GM23248 (cell line): ENCODE measurements around the gene DHX30. TPM values are rescaled to one million over a fixed set of nuclear protein-coding genes. Genes with fewer than 3 reads are reported as not detected.
"Not testable (repeated sequence)": the region's sequence is repeated elsewhere in the genome, so short reads cannot be mapped to it uniquely, and the experiment has no call there.

Experiments used
- DNase-seq: peaks from one replicate; pipeline ENCODE4 v3.0.0-alpha.2; 2015
- H2AFZ ChIP-seq: fragments of 200-600 bp; sonication (generic); 2 replicates; pipeline ENCODE4 v1.6.1; 2016; ENCODE audit warnings: antibody characterized with exemption
- H3F3A ChIP-seq: fragments of 200-600 bp; sonication (generic); 2 replicates; pipeline ENCODE4 v1.6.1; 2016; ENCODE audit warnings: mild to moderate bottlenecking, antibody characterized with exemption, mixed run types; ENCODE audit not compliant: insufficient read depth
- H3K27ac ChIP-seq: fragments of 200-600 bp; sonication (generic); 2 replicates; pipeline ENCODE4 v1.5.1; 2016; ENCODE audit warnings: mild to moderate bottlenecking
- H3K27me3 ChIP-seq: fragments of 200-600 bp; sonication (generic); replicated peaks from 2 replicates; pipeline ENCODE4 v1.6.1; 2016; ENCODE audit warnings: mild to moderate bottlenecking; ENCODE audit not compliant: insufficient read depth
- H3K36me3 ChIP-seq: fragments of 200-600 bp; sonication (generic); 2 replicates; pipeline ENCODE4 v1.6.1; 2016; ENCODE audit warnings: low read depth, mild to moderate bottlenecking
- H3K4me1 ChIP-seq: fragments of 200-600 bp; sonication (generic); 2 replicates; pipeline ENCODE4 v1.6.1; 2016; ENCODE audit warnings: mild to moderate bottlenecking; ENCODE audit not compliant: insufficient read depth
- H3K4me2 ChIP-seq: fragments of 200-600 bp; sonication (generic); one replicate; pipeline ENCODE4 v1.6.1; 2016; ENCODE audit warnings: mild to moderate bottlenecking; ENCODE audit not compliant: unreplicated experiment
- H3K4me3 ChIP-seq: fragments of 200-600 bp; sonication (generic); 2 replicates; pipeline ENCODE4 v1.5.1; 2016; ENCODE audit warnings: mild to moderate bottlenecking
- H3K79me2 ChIP-seq: fragments of 200-600 bp; sonication (generic); 2 replicates; pipeline ENCODE4 v1.6.1; 2016; ENCODE audit warnings: mild to moderate bottlenecking; ENCODE audit not compliant: insufficient read depth
- H3K9ac ChIP-seq: fragments of 200-600 bp; sonication (generic); 2 replicates; pipeline ENCODE4 v1.6.1; 2016; ENCODE audit warnings: mild to moderate bottlenecking
- H3K9me2 ChIP-seq: fragments of 200-600 bp; sonication (generic); 2 replicates; pipeline ENCODE4 v1.6.1; 2016; ENCODE audit warnings: mixed run types, mild to moderate bottlenecking, moderate library complexity; ENCODE audit not compliant: insufficient read depth
- H3K9me3 ChIP-seq: fragments of 200-600 bp; sonication (generic); one replicate; pipeline ENCODE4 v1.6.1; 2017; ENCODE audit warnings: low read depth
- H4K20me1 ChIP-seq: fragments of 200-600 bp; sonication (generic); 2 replicates; pipeline ENCODE4 v1.6.0; 2016; ENCODE audit not compliant: insufficient read depth
- EZH2 ChIP-seq: fragments of 200-600 bp; sonication (generic); IDR thresholded peaks from 2 replicates; pipeline ENCODE4 v1.6.1; 2018; ENCODE audit warnings: antibody characterized with exemption, mild to moderate bottlenecking; ENCODE audit not compliant: insufficient read depth, poor library complexity, severe bottlenecking
- EZH2phosphoT487 ChIP-seq: fragments of 200-600 bp; sonication (generic); IDR thresholded peaks from 2 replicates; pipeline ENCODE4 v1.6.1; 2018; ENCODE audit warnings: antibody characterized with exemption, moderate library complexity, mild to moderate bottlenecking, low read depth; ENCODE audit not compliant: insufficient read depth
- WGBS, 2 experiments: methylation state at CpG; one replicate each; pipeline ENCODE4 v1.1.6; 2015 to 2017; ENCODE audit warnings: low lambda C conversion rate in 2 of 2, low coverage in 1 of 2; ENCODE audit errors: missing lambda C conversion rate in 2 of 2; 5-methylcytosine and 5-hydroxymethylcytosine counted together
- in situ Hi-C: fragments of 300-500 bp; cut with MboI; formaldehyde crosslinking; loops from 2 replicates; pipeline ENCODE4 v1.15.0; 2020
- polyA plus RNA-seq: library from polyadenylated mRNA; unstranded; fragments of >200 nt; fragmentation: Nextera tagmentation; extraction: Ambion mirVana; gene quantifications from 2 replicates; pipeline ENCODE4 v1.2.1, GENCODE V29; 2016
- total RNA-seq: library from RNA; depleted of rRNA; stranded (reverse); fragments of >200 nt; shearing (Covaris generic); gene quantifications from 2 replicates; pipeline ENCODE4 v1.2.3, GENCODE V29; 2014

DHX30 gene
- total and polyA plus RNA-seq, 2 experiments from 2014 or later: 42.9 to 65.8 TPM

DNA sequence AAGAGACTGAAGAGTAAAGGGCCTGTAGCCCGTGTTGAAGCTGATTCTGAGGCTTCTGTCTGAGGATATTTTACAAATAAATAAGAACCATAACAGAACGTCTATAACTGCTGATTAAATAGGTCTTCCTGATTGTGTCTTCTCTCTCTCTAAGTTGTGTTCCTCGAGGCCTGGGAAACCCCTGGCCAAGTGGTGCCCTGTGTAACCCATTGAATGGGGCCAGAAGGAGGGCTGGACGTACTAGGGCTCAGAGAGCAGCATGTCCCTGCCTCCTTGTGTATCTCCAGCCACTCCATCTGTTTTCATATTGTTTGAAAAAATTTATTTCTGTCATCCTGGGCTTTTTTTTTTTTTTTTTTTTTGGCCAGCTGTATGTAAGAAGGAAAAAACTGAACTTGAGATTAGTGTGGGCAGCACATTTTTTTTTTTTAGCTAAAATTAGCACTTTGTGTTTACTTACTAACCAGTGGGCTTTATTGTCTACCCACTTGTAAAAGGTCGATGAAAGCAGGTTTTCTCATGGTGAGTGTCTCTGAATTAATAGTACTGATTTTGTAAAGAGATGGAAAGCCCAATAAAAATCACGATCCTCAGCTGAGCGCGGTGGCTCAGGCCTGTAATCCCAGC lies 10.7 kb downstream of the DHX30 start:
- Histone ChIP-seq H2AFZ (no peak overlapping the region), H3K27ac (no peak overlapping the region), H3K9me3 (no peaks in the 10 kb centered on the region), H4K20me1 (no peaks in the 10 kb centered on the region), H3F3A (no peaks in the 10 kb centered on the region), H3K9me2 (no peaks in the 10 kb centered on the region), H3K36me3 (peaks cover 20% of the 10 kb centered on the region; the same call in 1 of the 2 replicates), H3K4me2 (no peak overlapping the region), H3K9ac (no peak overlapping the region), H3K79me2 (no peaks in the 10 kb centered on the region), H3K4me3 (no peak overlapping the region), H3K4me1 (no peaks in the 10 kb centered on the region), H3K27me3 (no peaks in the 10 kb centered on the region)
- in situ Hi-C loops: no loop called here
- TF ChIP-seq EZH2: no peak
- TF ChIP-seq EZH2phosphoT487: no peak
- 79 to 80% methylated on average over 8 of the region's 8 CpGs for WGBS, 2 experiments
- DNase-seq: no peak

DNA sequence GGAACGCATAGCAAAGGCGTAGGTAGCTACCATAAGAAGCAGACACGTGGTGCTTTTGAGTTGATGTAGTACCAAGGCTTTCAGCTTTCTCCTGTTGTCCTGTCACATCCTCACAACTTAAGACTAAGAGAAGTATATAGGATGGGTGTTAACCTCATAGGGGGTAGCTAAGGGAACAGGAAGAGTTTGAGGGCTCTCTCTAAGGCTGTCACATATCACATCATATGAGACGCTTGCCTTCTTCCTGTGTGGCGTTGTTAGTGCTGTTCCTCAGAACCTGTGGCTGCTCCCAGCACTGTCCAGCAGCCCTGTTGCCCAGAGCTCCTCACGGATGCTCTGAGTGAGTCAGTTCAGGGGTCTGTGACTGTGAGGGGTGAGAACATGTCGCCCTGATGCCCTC lies 14.7 kb downstream of the DHX30 start:
- Histone ChIP-seq H2AFZ (no peak overlapping the region), H3K4me1 (no peaks in the 10 kb centered on the region), H3K9ac (no peak overlapping the region), H3K79me2 (no peaks in the 10 kb centered on the region), H3K27me3 (no peaks in the 10 kb centered on the region), H3K4me2 (no peak overlapping the region), H3K9me3 (no peaks in the 10 kb centered on the region), H3F3A (no peaks in the 10 kb centered on the region), H3K4me3 (no peak overlapping the region), H3K9me2 (no peaks in the 10 kb centered on the region), H3K36me3 (no peaks in the 10 kb centered on the region), H3K27ac (no peak overlapping the region), H4K20me1 (no peaks in the 10 kb centered on the region)
- no peak for DNase-seq
- in situ Hi-C loops: no loop called here
- 94 to 96% methylated on average over 7 of the region's 7 CpGs for WGBS, 2 experiments
- TF ChIP-seq EZH2 (no peak), EZH2phosphoT487 (no peak)

DNA sequence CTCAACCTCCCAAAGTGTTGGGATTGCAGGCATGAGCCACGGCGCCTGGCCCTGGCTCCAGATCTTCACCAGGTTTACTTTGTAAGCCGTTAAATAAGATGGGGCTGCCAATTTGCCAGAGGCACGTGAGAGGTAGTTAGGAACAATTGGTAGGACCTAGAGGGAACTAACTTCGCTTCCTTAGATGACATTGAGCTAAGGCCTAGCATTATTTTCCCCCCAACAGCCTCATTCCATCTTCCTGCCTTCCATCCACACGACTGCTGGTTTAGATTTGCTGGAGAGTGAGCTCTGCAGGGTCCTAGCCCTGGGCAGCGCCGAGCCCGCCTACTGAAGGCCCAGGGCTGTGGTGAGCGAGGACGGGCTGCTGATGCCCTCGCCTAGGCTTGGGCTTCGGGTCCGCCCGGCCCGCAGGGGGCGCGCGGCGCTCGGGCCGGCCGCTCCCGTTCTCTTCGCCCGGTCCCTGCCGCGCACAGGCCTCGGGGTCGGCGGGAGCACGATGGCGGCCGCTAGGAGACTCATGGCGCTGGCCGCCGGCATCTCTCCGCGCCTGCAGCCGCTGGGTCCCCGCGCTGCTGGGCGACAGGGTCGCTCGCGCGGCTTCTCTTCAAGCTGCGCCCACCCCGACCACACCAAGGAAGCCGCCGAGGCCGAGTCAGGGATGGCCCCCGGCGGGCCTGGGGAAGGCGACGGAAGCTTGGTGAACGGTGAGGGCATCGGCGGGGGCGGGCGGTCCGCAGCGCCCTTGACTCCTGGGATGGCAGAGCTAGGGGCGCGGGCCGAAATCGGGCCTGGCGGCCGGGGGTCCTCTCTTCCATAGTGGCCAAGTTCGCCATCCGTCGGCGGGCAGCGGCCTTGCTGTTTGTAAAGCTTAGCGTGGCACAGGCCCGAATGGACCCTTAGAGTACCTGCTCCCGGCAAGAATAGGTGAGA lies 21.9 kb downstream of the DHX30 start:
- H3K9me3 ChIP-seq: no peaks in the 10 kb centered on the region
- peak; percentile 95 for DNase-seq
- H3F3A ChIP-seq: no peaks in the 10 kb centered on the region
- TF ChIP-seq EZH2: no peak
- no peak for TF ChIP-seq EZH2phosphoT487
- peak overlapping the region; percentile 75 for H2AFZ ChIP-seq
- 0 out of 2 replicates have a peak, but pooled peaks cover 13% of the 10 kb centered on the region for H3K36me3 ChIP-seq
- peak overlapping the region; percentile 43 for H3K27ac ChIP-seq
- H3K9ac ChIP-seq: peak overlapping the region; percentile 95
- H3K4me1 ChIP-seq: peaks cover 11% of the 10 kb centered on the region
- H3K27me3 ChIP-seq: no peaks in the 10 kb centered on the region
- WGBS, 2 experiments: 5 to 6% methylated on average over 55 to 70 of the region's 77 CpGs
- no peaks in the 10 kb centered on the region for H4K20me1 ChIP-seq
- H3K4me3 ChIP-seq: peak overlapping the region; percentile 85
- H3K9me2 ChIP-seq: no peaks in the 10 kb centered on the region
- in situ Hi-C loops: no loop called here
- H3K4me2 ChIP-seq: peak overlapping the region; percentile 80
- H3K79me2 ChIP-seq: peaks cover 50% of the 10 kb centered on the region

DNA sequence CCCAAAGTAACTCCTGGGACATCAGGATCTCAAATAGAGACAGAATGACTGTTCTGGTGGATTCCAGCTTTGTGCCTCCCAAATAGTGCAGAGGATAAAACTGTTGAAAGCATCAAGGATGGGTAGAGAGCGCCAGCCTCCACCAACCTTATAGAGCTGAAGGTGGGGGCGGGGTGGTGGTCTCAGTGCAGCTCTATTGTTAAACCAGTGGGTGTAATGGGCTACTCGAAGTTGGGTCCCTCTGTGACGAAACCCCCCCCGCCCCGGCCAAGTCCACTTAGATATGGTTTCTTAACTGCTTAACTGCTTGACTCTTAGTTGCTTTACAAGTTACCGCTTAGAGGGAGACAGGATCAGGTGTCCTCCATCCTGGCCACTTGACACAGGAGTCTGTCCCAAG lies 22.7 kb downstream of the DHX30 start:
- in situ Hi-C loops: no loop called here
- peak overlapping the region; percentile 75 for H2AFZ ChIP-seq

DNA sequence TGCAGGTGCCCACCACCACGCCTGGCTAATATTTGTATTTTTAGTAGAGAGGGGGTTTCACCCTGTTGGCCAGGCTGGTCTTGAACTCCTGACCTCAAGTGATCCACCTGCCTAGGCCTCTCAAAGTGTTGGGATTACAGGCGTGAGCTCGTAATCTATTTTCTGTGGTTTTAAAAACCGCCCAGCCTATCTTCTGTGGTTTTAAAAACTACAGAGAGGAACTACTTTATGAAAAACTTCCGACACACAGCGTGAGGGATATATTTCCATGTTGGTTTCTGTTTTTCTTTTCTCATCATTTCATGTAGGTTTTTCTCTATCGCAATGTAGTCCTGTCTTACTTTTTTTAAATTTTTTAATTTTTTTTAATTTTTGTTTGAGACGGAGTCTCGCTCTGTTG lies 26.5 kb downstream of the DHX30 start:
- H3K4me3 ChIP-seq, H3K27ac ChIP-seq, H3K9me3 ChIP-seq, DNase-seq, in situ Hi-C loops, H3K9me2 ChIP-seq, H3K27me3 ChIP-seq, H3K9ac ChIP-seq, H2AFZ ChIP-seq, H3K4me2 ChIP-seq, H4K20me1 ChIP-seq, H3F3A ChIP-seq: not testable (repeated sequence)
- WGBS, 2 experiments: 95 to 96% methylated on average over 9 of the region's 9 CpGs
- peaks cover 11% of the 10 kb centered on the region for H3K4me1 ChIP-seq
- peaks cover 53% of the 10 kb centered on the region for H3K79me2 ChIP-seq
- peaks cover 48% of the 10 kb centered on the region for H3K36me3 ChIP-seq

More for the DNA sequence above, 22.7 kb downstream of the DHX30 start:
- Histone ChIP-seq H3K27me3 (no peaks in the 10 kb centered on the region), H3K9ac (peak overlapping the region; percentile 95), H3F3A (no peaks in the 10 kb centered on the region), H3K79me2 (peaks cover 51% of the 10 kb centered on the region), H3K27ac (peak overlapping the region; percentile 43), H3K4me3 (peak overlapping the region; percentile 85), H3K36me3 (peaks cover 16% of the 10 kb centered on the region; the same call in 1 of the 2 replicates), H4K20me1 (no peaks in the 10 kb centered on the region), H3K9me2 (no peaks in the 10 kb centered on the region), H3K4me2 (peak overlapping the region; percentile 80), H3K4me1 (peaks cover 11% of the 10 kb centered on the region), H3K9me3 (no peaks in the 10 kb centered on the region)
- WGBS, 2 experiments: 18 to 20% methylated on average over 7 of the region's 7 CpGs
- TF ChIP-seq EZH2phosphoT487 (no peak), EZH2 (no peak)
- DNase-seq: no peak
